ENCODE measurements around the gene UBR7. TPM values are rescaled to one million over a fixed set of nuclear protein-coding genes. Genes with fewer than 3 reads are reported as not detected.
"Not testable (repeated sequence)": the region's sequence is repeated elsewhere in the genome, so short reads cannot be mapped to it uniquely, and the experiment has no call there.

Gene UBR7
- total RNA-seq, 1 donor = 20.6 TPM

DNA sequence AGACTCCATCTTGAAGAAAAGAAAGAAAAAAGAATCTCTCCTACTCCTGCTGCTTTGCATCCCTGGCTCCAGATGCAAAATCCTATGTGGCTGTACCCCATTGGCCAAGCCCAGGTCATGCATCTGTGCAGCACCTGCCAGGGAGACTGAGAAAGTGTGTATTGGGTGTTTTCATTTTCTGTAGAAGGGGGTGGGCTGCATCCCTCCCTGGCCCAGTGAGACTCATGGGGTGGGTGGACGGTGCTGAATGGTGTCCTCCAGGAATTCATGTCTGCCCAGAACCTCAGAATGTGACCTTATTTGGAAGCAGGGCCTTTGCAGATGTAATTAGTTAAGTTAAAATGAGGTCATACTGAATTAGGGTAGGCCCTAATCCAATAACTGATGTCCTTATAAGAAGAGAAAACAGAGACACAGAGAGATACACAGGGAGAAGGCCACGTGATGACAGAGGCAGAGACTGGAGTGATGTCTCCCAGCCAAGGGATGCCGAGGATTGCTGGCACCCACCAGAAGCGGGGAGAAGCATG, 45.6 kb upstream of the UBR7 start:
- H3K4me2 ChIP-seq (ENCODE audit: insufficient read depth, low read length) = no peak overlapping the region
- H3K9me3 ChIP-seq (ENCODE audit: low read depth, low read length) = no peaks in the 10 kb centered on the region
- no peak overlapping the region for H3K4me3 ChIP-seq (ENCODE audit: insufficient read depth, low read length)
- no peaks in the 10 kb centered on the region for H3K36me3 ChIP-seq (ENCODE audit: insufficient read depth, low read length)
- peak; percentile 26 for DNase-seq (ENCODE audit: insufficient read length, low spot score, missing footprints)
- H2AFZ ChIP-seq (ENCODE audit: low read length) = no peak overlapping the region
- H3K27ac ChIP-seq (ENCODE audit: low read depth, low read length) = no peak overlapping the region
- TF ChIP-seq, protein P1, sequence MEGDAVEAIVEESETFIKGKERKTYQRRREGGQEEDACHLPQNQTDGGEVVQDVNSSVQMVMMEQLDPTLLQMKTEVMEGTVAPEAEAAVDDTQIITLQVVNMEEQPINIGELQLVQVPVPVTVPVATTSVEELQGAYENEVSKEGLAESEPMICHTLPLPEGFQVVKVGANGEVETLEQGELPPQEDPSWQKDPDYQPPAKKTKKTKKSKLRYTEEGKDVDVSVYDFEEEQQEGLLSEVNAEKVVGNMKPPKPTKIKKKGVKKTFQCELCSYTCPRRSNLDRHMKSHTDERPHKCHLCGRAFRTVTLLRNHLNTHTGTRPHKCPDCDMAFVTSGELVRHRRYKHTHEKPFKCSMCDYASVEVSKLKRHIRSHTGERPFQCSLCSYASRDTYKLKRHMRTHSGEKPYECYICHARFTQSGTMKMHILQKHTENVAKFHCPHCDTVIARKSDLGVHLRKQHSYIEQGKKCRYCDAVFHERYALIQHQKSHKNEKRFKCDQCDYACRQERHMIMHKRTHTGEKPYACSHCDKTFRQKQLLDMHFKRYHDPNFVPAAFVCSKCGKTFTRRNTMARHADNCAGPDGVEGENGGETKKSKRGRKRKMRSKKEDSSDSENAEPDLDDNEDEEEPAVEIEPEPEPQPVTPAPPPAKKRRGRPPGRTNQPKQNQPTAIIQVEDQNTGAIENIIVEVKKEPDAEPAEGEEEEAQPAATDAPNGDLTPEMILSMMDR (IDR thresholded peaks at IDR 0.05; ENCODE audit: extremely low read depth, low read depth, low read length) = no peak
- H4K20me1 ChIP-seq (ENCODE audit: insufficient read depth, low read length) = no peaks in the 10 kb centered on the region
- no peaks in the 10 kb centered on the region for H3K79me2 ChIP-seq (ENCODE audit: insufficient read depth, low read length)
- no peaks in the 10 kb centered on the region for H3K4me1 ChIP-seq (ENCODE audit: insufficient read depth, low read length)
- H3K27me3 ChIP-seq (ENCODE audit: insufficient read depth, low read length) = no peaks in the 10 kb centered on the region

DNA sequence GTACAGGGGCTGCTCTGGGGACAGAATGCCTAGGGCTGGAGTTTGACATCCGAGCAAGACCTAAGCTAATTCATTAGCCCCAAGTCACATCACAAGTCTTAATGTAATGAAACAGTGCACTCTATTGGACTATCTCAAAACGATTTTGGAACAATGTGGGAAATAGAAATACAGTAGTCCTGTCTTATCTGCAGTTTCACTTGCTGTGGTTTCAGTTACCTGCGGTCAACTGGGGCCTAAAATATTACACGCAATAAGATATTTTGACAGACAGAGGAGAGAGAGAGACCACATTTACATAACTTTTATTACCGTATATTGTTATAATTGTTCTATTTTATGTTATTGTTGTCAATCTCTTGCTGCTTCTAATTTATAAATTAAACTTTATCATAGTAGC, 43.5 kb upstream of the UBR7 start:
- no peaks in the 10 kb centered on the region for H3K9me3 ChIP-seq (ENCODE audit: low read depth, low read length)
- TF ChIP-seq, protein P1 (IDR thresholded peaks at IDR 0.05; ENCODE audit: extremely low read depth, low read depth, low read length) = no peak
- no peak overlapping the region for H3K4me2 ChIP-seq (ENCODE audit: insufficient read depth, low read length)
- H2AFZ ChIP-seq (ENCODE audit: low read length) = no peak overlapping the region
- DNase-seq (ENCODE audit: insufficient read length, low spot score, missing footprints) = peak; percentile 41
- H3K27me3 ChIP-seq (ENCODE audit: insufficient read depth, low read length) = no peaks in the 10 kb centered on the region
- H3K4me3 ChIP-seq (ENCODE audit: insufficient read depth, low read length) = no peak overlapping the region
- H4K20me1 ChIP-seq (ENCODE audit: insufficient read depth, low read length) = no peaks in the 10 kb centered on the region
- no peaks in the 10 kb centered on the region for H3K4me1 ChIP-seq (ENCODE audit: insufficient read depth, low read length)
- no peak overlapping the region for H3K27ac ChIP-seq (ENCODE audit: low read depth, low read length)
- no peaks in the 10 kb centered on the region for H3K79me2 ChIP-seq (ENCODE audit: insufficient read depth, low read length)
- no peaks in the 10 kb centered on the region for H3K36me3 ChIP-seq (ENCODE audit: insufficient read depth, low read length)

DNA sequence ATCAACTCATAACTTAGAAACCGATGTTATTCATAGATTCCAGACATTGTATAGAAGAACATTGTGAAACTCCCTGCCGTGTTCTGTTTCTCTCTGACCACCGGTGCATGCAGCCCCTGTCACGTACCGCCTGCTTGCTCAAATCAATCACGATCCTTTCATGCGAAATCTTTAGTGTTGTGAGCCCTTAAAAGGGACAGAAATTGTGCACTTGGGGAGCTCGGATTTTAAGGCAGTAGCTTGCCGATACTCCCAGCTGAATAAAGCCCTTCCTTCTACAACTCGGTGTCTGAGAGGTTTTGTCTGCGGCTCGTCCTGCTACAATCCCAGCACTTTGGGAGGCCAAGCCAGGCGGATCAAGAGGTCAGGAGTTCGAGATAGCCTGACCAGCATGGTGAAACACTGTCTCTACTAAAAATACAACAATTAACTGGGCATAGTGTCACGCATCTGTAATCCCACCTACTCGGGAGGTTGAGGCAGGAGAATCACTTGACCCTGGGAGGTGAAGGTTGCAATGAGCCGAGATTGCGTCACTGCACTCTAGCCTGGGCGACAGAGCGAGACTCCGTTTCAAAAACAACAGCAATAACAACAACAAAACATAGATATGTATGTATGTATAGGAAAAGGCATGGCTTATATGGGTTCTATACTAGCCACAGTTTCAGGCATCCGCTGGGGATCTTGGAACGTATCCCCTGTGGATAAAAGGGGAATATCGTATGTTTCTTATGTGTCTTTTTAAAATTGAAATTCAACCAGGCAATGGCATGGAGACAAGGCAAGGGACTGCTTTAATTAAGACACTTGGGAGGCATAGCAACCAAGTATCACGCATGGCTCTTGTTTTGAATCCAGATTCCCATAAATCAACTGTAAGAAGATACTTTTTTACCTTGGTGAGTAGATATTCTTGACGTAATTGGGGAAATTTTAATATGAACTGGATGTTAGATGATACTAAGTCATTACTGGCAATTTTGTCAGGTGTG, 41.5 kb upstream of the UBR7 start:
- not testable (repeated sequence) for H3K36me3 ChIP-seq (ENCODE audit: insufficient read depth, low read length); H3K4me1 ChIP-seq (ENCODE audit: insufficient read depth, low read length); H4K20me1 ChIP-seq (ENCODE audit: insufficient read depth, low read length); H3K4me3 ChIP-seq (ENCODE audit: insufficient read depth, low read length); H3K4me2 ChIP-seq (ENCODE audit: insufficient read depth, low read length); H3K27me3 ChIP-seq (ENCODE audit: insufficient read depth, low read length); H3K9me3 ChIP-seq (ENCODE audit: low read depth, low read length); H3K27ac ChIP-seq (ENCODE audit: low read depth, low read length); H3K79me2 ChIP-seq (ENCODE audit: insufficient read depth, low read length); H2AFZ ChIP-seq (ENCODE audit: low read length)
- DNase-seq (ENCODE audit: insufficient read length, low spot score, missing footprints) = peak; percentile 42

DNA sequence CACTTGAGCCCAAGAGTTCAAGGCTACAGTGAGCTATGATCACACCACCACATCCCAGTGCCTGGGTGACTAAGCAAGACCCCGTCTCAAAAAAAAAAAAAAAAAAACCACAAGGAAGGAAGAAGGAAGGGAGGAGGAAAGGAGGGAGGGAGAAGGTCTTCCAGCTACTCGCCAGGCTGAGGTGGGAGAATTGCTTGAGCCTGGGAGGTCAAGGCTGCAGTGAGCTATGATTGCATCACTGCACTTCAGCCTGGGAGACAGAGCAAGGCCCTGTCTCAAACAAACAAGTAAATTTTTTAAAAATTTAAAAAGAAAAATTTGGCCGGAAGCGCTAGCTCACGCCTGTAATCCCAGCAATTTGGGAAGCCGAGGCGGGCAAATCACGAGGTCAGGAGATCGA, 38.4 kb upstream of the UBR7 start:
- not testable (repeated sequence) for H3K9me3 ChIP-seq (ENCODE audit: low read depth, low read length); H4K20me1 ChIP-seq (ENCODE audit: insufficient read depth, low read length); H3K27ac ChIP-seq (ENCODE audit: low read depth, low read length); H3K4me1 ChIP-seq (ENCODE audit: insufficient read depth, low read length); H3K4me2 ChIP-seq (ENCODE audit: insufficient read depth, low read length); H3K27me3 ChIP-seq (ENCODE audit: insufficient read depth, low read length); H2AFZ ChIP-seq (ENCODE audit: low read length); DNase-seq (ENCODE audit: insufficient read length, low spot score, missing footprints); H3K36me3 ChIP-seq (ENCODE audit: insufficient read depth, low read length); H3K79me2 ChIP-seq (ENCODE audit: insufficient read depth, low read length); H3K4me3 ChIP-seq (ENCODE audit: insufficient read depth, low read length)

DNA sequence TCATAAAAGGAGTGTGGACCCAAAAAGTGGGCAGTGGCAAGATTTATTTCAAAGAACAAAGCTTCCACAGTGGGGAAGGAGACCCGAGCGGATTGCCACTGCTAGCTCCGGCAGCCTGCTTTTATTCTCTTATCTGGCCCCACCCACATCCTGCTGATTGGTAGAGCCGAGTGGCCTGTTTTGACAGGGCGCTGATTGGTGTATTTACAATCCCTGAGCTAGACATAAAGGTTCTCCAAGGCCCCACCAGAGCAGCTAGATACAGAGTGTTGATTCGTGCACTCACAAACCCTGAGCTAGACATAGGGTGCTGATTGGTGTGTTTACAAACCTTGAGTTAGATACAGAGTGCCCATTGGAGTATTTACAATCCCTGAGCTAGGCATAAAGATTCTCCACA, 37.4 kb upstream of the UBR7 start:
- DNase-seq (ENCODE audit: insufficient read length, low spot score, missing footprints); H3K9me3 ChIP-seq (ENCODE audit: low read depth, low read length); H3K79me2 ChIP-seq (ENCODE audit: insufficient read depth, low read length); H4K20me1 ChIP-seq (ENCODE audit: insufficient read depth, low read length); H2AFZ ChIP-seq (ENCODE audit: low read length); H3K36me3 ChIP-seq (ENCODE audit: insufficient read depth, low read length); H3K4me3 ChIP-seq (ENCODE audit: insufficient read depth, low read length); H3K27ac ChIP-seq (ENCODE audit: low read depth, low read length); H3K27me3 ChIP-seq (ENCODE audit: insufficient read depth, low read length); H3K4me1 ChIP-seq (ENCODE audit: insufficient read depth, low read length); H3K4me2 ChIP-seq (ENCODE audit: insufficient read depth, low read length): not testable (repeated sequence)

DNA sequence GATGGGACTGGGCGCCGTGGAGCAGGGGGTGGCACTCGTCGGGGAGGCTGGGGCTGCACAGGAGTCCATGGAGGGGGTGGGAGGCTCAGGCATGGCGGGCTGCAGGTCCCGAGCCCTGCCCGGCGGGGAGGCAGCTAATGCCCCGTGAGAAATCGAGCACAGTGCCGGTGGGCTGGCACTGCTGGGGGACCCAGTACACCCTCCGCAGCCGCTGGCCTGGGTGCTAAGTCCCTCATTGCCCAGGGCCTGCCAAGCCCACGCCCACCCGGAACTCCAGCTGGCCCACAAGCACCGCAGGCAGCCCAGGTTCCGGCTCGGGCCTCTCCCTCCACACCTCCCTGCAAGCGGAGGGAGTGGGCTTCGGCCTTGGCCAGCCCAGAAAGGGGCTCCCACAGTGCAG, 36.9 kb upstream of the UBR7 start:
- H3K4me1 ChIP-seq (ENCODE audit: insufficient read depth, low read length); H2AFZ ChIP-seq (ENCODE audit: low read length); H3K27me3 ChIP-seq (ENCODE audit: insufficient read depth, low read length); H3K36me3 ChIP-seq (ENCODE audit: insufficient read depth, low read length); H3K27ac ChIP-seq (ENCODE audit: low read depth, low read length); H3K4me3 ChIP-seq (ENCODE audit: insufficient read depth, low read length); H4K20me1 ChIP-seq (ENCODE audit: insufficient read depth, low read length); H3K4me2 ChIP-seq (ENCODE audit: insufficient read depth, low read length); H3K9me3 ChIP-seq (ENCODE audit: low read depth, low read length); H3K79me2 ChIP-seq (ENCODE audit: insufficient read depth, low read length); DNase-seq (ENCODE audit: insufficient read length, low spot score, missing footprints): not testable (repeated sequence)
